Immature natural killer cell (primary cell): ENCODE data around the gene GATB. TPM values are rescaled to one million over a fixed set of nuclear protein-coding genes. Genes with fewer than 3 reads are reported as not detected.

Experiments used
- DNase-seq, 3 donors: peaks; one replicate each; pipeline ENCODE4 v3.0.0; 2022; ENCODE audit warnings: mixed read lengths in 1 of 3
- H3K27ac Mint-ChIP-seq, 6 donors: one replicate each; pipeline ENCODE4 v1.8.0; 2020; ENCODE audit warnings: mixed read lengths in 6 of 6, mild to moderate bottlenecking in 5 of 6, inconsistent platforms in 4 of 6, moderate library complexity in 3 of 6
- H3K27me3 Mint-ChIP-seq, 3 donors: one replicate each; pipeline ENCODE4 v1.8.0; 2020 to 2021; ENCODE audit warnings: low read depth in 3 of 3, mild to moderate bottlenecking in 3 of 3, mixed read lengths in 3 of 3, moderate library complexity in 3 of 3, inconsistent platforms in 1 of 3
- H3K36me3 Mint-ChIP-seq, 3 donors: one replicate each; pipeline ENCODE4 v1.8.0; 2020; ENCODE audit warnings: mixed read lengths in 3 of 3, inconsistent platforms in 2 of 3, mild to moderate bottlenecking in 2 of 3
- H3K4me1 Mint-ChIP-seq, 2 donors: one replicate each; pipeline ENCODE4 v1.8.0; 2020; ENCODE audit warnings: inconsistent platforms in 2 of 2, mild to moderate bottlenecking in 2 of 2, mixed read lengths in 2 of 2, moderate library complexity in 1 of 2
- H3K4me3 Mint-ChIP-seq, 5 donors: one replicate each; pipeline ENCODE4 v1.8.0; 2020; ENCODE audit warnings: mild to moderate bottlenecking in 5 of 5, mixed read lengths in 5 of 5, inconsistent platforms in 3 of 5, moderate library complexity in 3 of 5
- H3K9me3 Mint-ChIP-seq, 6 donors: one replicate each; pipeline ENCODE4 v1.8.0; 2020; ENCODE audit warnings: mild to moderate bottlenecking in 6 of 6, mixed read lengths in 6 of 6, inconsistent platforms in 4 of 6, moderate library complexity in 3 of 6
- polyA plus RNA-seq, 3 donors: library from polyadenylated mRNA; unstranded; fragments of 300-500 nt; fragmentation: Illumina TruSeq; gene quantifications; one replicate each; pipeline ENCODE4 v1.2.3, GENCODE V29; 2021

GATB gene
- polyA plus RNA-seq, 3 donors from 2014 or later: 7.2 to 16.2 (median 11.5) TPM

DNA sequence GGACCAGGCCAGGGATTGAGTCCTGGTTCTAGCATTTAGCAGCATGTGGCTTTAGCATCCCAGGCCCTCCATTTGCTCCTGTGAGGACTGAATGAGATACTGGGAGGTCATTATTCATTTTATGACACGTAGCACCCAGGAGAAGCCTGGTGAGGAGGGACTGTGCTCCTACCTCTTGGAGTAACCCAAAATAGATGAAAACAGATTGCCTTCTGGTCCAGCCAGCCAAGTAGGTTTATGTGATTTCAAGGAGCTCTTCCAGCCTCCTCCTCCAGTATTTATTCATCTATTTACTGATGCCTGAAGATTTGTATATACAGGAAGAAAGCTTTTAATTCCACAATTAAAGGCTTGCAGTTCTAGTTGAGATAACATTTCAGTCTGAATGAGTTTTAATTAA is 109.3 kb downstream of the GATB start:
- H3K36me3 Mint-ChIP-seq: no peaks in the 10 kb centered on the region
- H3K4me1 Mint-ChIP-seq: no peaks in the 10 kb centered on the region
- no peak overlapping the region for H3K4me3 Mint-ChIP-seq
- DNase-seq: no peak
- peaks cover 0 to 3% (median 0%) of the 10 kb centered on the region in 6 donors for H3K9me3 Mint-ChIP-seq
- H3K27me3 Mint-ChIP-seq: peaks cover 0 to 2% (median 2%) of the 10 kb centered on the region in 3 donors
- H3K27ac Mint-ChIP-seq: no peak overlapping the region

DNA sequence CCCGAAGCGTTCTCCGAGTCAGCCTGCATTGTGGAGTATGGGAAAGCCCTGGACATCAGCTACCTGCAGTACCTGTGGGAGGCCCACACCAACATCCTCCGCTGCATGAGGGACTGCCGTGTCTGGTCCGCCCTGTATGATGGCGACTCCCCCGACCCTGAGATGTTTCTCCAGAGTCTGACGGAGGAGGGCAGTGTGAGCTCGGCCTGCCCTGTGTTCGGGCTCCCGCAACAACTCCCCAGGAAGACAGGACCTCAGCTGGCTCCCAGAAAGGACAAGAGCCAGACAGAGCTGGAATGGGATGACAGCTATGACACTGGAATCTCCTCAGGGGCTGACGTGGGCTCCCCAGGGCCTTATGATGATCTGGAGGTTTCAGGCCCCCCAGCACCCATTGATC is 111.3 kb downstream of the GATB start:
- Mint-ChIP-seq H3K9me3 (peaks cover 0 to 3% (median 0%) of the 10 kb centered on the region in 6 donors), H3K27me3 (peaks cover 0 to 2% (median 2%) of the 10 kb centered on the region in 3 donors), H3K36me3 (no peaks in the 10 kb centered on the region), H3K4me3 (no peak overlapping the region), H3K4me1 (no peaks in the 10 kb centered on the region), H3K27ac (no peak overlapping the region)
- DNase-seq: no peak

DNA sequence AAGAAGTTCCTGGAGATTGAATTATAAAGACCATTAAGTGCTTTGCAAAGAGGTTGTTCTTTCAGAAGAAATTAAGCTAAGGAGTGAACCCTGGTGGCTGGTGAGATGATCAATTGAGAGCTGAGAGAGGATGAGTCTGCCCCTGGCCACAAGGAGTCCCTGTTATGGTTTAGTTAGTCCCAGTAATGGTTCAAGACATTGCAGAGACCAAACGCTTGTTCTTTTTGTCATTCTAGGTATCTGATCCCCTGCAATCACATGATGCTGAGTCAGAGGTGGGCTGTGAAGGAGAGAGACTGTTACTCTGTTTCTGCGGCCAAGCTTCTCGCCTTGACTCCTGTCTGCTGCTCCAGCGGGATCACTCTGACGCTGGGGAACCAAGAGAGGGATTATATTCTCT is 114.5 kb downstream of the GATB start:
- H3K27me3 Mint-ChIP-seq: no peaks in the 10 kb centered on the region
- no peaks in the 10 kb centered on the region for H3K4me1 Mint-ChIP-seq
- DNase-seq: no peak
- H3K36me3 Mint-ChIP-seq: no peaks in the 10 kb centered on the region
- no peak overlapping the region for H3K4me3 Mint-ChIP-seq
- peaks cover 0 to 3% (median 0%) of the 10 kb centered on the region in 6 donors for H3K9me3 Mint-ChIP-seq
- no peak overlapping the region for H3K27ac Mint-ChIP-seq

DNA sequence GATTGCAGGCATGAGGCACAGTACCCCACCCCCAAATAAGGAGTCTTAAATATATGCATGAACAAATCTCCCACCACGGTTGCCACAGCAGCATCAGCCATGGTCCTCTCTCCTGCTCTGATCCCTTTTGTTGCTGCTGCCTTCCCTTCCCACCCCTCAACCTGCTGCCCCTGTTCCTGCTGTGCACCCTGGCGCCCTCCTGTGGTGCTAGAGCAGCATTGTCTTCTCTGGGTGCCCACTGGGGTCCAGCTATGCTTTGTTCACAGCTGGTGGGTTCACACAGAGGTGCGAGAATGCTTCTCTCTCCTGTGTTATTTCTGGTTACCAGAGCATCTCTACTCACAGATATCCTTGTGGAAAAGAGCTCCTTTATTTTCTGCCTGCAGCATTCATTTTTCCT is 116.2 kb downstream of the GATB start:
- H3K9me3 Mint-ChIP-seq: peaks cover 0 to 3% (median 0%) of the 10 kb centered on the region in 6 donors
- H3K36me3 Mint-ChIP-seq: no peaks in the 10 kb centered on the region
- H3K27me3 Mint-ChIP-seq: peaks cover 0 to 4% (median 0%) of the 10 kb centered on the region in 3 donors
- no peak for DNase-seq
- H3K4me1 Mint-ChIP-seq: no peaks in the 10 kb centered on the region
- H3K27ac Mint-ChIP-seq: no peak overlapping the region
- H3K4me3 Mint-ChIP-seq: no peak overlapping the region

DNA sequence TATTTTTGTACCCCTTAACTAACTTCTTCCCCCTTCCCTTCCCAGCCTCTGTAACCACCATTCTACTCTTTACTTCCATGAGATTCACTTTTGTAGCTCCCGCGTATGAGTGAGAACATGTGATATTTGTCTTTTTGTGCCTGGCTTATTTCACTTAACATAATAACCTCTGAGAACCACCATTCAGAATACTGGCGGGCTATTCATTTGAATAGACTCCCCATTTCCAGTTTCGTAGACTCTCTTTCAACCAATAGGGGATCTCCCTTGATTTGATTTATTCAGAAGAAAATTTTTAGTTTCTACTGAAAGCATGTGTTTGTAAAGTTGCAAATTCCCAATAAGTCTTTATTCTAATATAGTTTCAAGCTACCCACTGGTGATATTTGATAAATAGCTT is 117.2 kb downstream of the GATB start:
- H3K27ac Mint-ChIP-seq: no peak overlapping the region
- H3K36me3 Mint-ChIP-seq: no peaks in the 10 kb centered on the region
- peaks cover 0 to 4% (median 0%) of the 10 kb centered on the region in 3 donors for H3K27me3 Mint-ChIP-seq
- no peaks in the 10 kb centered on the region for H3K4me1 Mint-ChIP-seq
- no peak for DNase-seq
- peaks cover 0 to 3% (median 0%) of the 10 kb centered on the region in 6 donors for H3K9me3 Mint-ChIP-seq
- H3K4me3 Mint-ChIP-seq: no peak overlapping the region

DNA sequence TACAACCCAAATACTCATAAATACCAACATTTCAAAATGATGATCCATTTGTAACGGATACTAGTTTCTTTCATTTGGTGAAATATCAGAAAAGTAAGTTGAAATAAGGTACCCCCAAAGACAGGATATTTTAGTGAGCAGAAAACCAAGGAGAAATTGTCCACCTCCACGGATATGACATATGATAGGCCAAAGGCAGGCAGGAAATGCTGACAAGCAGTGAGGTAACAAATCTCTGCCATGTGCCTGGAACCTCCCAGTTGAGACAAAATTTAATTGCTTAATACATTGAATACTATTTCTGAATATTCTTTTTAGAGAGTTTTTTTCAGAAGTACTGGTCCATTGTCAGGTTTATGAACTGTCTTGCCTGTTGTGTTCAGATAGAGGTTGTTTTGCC is 118.8 kb downstream of the GATB start:
- H3K4me3 Mint-ChIP-seq: no peak overlapping the region
- peaks cover 0 to 6% (median 0%) of the 10 kb centered on the region in 3 donors for H3K27me3 Mint-ChIP-seq
- H3K36me3 Mint-ChIP-seq: no peaks in the 10 kb centered on the region
- no peak overlapping the region for H3K27ac Mint-ChIP-seq
- no peaks in the 10 kb centered on the region for H3K4me1 Mint-ChIP-seq
- no peak for DNase-seq
- H3K9me3 Mint-ChIP-seq: peaks cover 0 to 3% (median 0%) of the 10 kb centered on the region in 6 donors

DNA sequence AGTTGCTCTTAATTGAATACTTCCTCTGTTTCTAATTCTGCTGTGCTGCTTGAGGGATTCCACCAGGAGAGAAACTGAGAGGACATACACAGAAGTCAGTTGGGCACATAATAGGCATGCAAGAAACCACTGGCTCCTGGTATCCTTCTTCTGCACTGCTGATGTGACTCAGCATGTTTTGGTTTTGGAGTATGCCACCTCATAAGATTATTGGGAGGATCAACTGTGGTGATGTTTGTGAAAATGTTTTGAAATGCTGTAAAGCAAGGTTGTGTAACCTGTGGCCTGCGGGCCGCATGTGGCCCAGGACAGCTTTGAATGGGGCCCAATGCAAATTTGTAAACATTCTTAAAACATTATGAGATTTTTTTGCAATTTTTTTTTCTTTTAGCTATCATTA is 119.6 kb downstream of the GATB start:
- Mint-ChIP-seq H3K27me3 (peaks cover 0 to 6% (median 0%) of the 10 kb centered on the region in 3 donors), H3K4me3 (no peak overlapping the region), H3K4me1 (no peaks in the 10 kb centered on the region), H3K9me3 (no peaks in the 10 kb centered on the region), H3K36me3 (no peaks in the 10 kb centered on the region), H3K27ac (no peak overlapping the region)
- no peak for DNase-seq

DNA sequence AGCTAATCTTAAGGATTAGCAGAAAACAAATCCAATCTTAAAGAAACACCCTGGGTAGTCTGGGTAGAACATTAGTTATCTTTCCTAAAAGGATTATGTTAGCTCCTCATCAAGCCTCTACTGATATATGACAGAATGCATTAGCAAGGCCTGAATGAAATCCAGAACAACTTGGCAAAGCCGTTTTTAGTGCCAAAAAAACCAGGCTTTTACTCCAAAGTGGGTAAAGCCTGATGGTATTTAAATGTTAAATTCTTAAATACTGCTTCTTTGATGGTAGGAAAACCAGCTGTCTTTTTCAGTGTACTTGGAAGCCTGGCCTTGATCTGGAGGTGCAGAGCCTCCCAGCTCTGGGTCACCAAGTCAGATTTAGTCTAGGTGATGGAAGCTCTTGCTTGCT is 120.4 kb downstream of the GATB start:
- Mint-ChIP-seq H3K27me3 (peaks cover 0 to 7% (median 1%) of the 10 kb centered on the region in 3 donors), H3K4me1 (no peaks in the 10 kb centered on the region), H3K36me3 (no peaks in the 10 kb centered on the region), H3K27ac (no peak overlapping the region), H3K4me3 (no peak overlapping the region), H3K9me3 (no peaks in the 10 kb centered on the region)
- DNase-seq: no peak

DNA sequence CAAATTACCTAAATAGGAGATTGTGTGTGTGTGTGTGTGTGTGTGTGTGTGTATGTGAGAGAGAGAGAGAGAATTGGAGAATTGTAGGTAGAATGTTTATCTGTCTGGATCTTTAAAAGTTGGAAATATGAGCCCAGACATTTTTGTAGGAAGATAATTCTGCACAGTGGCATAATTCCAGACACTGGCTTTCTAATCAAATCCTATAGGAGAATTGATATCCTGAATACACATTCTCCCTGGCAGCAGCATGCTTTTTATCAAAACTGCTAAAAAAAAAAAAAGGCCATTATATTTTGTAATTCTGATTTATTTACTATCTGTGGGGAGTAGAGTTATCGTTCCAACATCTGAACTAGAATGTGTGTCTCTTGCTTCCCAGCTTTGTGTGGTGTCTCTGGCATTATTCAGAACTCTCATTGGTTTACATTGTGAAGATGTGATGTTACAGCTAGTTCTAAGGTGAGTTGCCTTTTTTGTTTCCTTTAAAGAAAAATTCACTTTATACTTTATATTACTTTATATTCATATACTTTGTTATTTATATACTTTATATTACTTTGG is 122.4 kb downstream of the GATB start:
- Mint-ChIP-seq H3K4me3 (no peak overlapping the region), H3K27ac (no peak overlapping the region), H3K4me1 (no peaks in the 10 kb centered on the region), H3K36me3 (no peaks in the 10 kb centered on the region), H3K9me3 (no peaks in the 10 kb centered on the region), H3K27me3 (peaks cover 0 to 8% (median 3%) of the 10 kb centered on the region in 3 donors)
- DNase-seq: no peak

DNA sequence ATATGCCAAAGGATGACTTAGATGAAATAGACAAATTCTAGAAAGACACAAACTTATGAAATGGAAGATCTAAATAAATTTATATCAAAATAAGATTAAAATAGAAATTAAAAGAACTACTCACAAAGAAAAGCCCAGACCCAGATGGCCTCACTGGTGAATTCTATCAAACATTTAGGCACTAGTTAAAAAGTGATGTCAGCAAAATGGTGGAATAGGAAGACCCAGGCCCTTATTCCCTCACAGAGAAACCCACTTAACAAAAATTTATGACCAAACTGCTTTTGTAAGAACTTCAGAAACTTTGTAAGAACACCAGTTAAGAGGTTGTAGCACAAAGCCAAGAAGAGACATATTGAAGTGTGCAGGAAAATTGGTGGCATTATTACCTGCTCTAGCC is 129.5 kb downstream of the GATB start:
- H3K27ac Mint-ChIP-seq: no peak overlapping the region
- H3K9me3 Mint-ChIP-seq: peaks cover 0 to 4% (median 0%) of the 10 kb centered on the region in 6 donors
- H3K27me3 Mint-ChIP-seq: peaks cover 9 to 16% (median 9%) of the 10 kb centered on the region in 3 donors
- H3K4me3 Mint-ChIP-seq: no peak overlapping the region
- DNase-seq: no peak
- H3K4me1 Mint-ChIP-seq: no peaks in the 10 kb centered on the region
- no peaks in the 10 kb centered on the region for H3K36me3 Mint-ChIP-seq

DNA sequence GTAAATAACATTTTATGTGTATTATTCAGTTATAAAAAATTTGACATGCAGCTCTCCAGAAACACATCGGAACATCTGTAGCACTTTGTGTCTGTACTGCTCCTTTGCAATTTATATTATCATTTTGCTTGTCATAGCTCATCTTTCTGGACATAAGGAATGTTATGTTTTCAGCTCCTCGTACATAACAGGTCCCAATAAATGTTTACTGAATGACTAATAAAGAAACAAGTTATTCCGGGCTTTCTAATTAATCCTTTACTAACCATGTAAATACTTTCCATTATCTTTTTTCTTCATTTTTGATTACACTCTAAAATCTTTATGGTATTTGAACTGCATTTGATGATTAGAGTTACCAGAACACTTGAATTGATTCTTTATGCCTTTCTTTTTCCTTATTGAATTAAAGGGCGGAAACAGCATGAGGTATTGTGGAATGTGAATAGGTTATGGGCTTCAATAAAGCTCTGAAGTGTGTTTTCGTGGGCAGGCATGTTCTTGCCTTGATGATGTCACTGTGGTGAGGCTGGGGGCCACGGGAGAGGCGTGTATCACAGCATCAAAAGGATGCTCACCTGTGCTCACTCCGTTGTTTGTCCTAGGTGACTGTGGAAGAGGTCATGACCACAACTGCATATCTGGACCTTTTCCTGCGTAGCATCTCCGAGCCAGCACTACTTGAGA is 131.6 kb downstream of the GATB start:
- Mint-ChIP-seq H3K4me1 (no peaks in the 10 kb centered on the region), H3K27ac (no peak overlapping the region), H3K4me3 (no peak overlapping the region), H3K36me3 (no peaks in the 10 kb centered on the region), H3K27me3 (peaks cover 7 to 16% (median 7%) of the 10 kb centered on the region in 3 donors), H3K9me3 (peaks cover 0 to 6% (median 0%) of the 10 kb centered on the region in 6 donors)
- no peak for DNase-seq

DNA sequence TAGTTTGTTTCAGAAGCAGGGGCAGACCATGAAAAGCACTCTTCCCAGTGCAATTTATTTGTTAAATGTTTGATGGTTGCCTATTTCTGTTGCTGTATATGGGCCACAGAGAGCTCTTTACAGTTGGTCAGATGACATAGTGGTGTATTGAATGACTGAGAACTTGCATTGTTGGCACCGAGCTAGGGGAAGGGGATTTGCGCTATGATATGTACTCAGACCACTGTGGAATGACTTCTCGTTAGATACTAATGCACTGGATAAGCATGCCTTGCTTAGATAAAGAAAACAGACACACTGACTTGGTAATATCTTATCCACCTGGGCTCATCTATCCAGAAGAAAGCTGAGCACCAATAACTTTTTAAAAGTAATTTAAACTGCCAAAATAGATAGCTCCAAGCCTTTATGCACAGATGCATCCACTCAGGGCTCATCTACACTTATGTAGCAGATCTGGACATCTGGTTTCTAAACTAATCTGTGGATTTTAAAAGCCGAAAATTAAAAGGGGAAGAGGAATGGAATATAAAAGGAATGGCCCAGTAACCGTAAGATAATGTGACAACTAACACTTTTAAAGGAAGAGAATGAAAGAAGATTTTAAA is 132.7 kb downstream of the GATB start:
- H3K36me3 Mint-ChIP-seq: no peaks in the 10 kb centered on the region
- H3K4me3 Mint-ChIP-seq: no peak overlapping the region
- H3K27ac Mint-ChIP-seq: no peak overlapping the region
- H3K9me3 Mint-ChIP-seq: peaks cover 0 to 8% (median 0%) of the 10 kb centered on the region in 6 donors
- H3K4me1 Mint-ChIP-seq: no peaks in the 10 kb centered on the region
- peaks cover 7 to 16% (median 7%) of the 10 kb centered on the region in 3 donors for H3K27me3 Mint-ChIP-seq
- DNase-seq: no peak

DNA sequence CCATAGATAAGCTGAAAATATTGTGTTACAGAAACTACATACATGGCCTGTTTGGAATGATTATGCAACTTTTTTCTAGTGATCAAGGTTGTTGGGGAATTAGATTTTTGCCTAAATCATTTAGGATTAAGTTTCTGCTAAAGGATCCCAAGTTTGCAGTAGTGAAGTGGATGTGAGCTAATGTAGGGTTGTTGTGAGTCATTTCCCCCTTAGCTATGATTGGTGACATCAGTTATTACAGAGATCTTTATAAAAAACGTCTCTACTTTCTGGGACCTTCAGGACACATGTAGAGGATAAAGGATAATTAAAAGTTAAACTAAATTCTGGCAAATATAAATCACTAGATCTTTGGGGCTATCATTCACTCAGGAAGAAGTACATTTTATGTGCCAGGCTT is 133.3 kb downstream of the GATB start:
- peaks cover 2 to 16% (median 7%) of the 10 kb centered on the region in 3 donors for H3K27me3 Mint-ChIP-seq
- H3K4me3 Mint-ChIP-seq: no peak overlapping the region
- peaks cover 0 to 8% (median 0%) of the 10 kb centered on the region in 6 donors for H3K9me3 Mint-ChIP-seq
- DNase-seq: no peak
- H3K4me1 Mint-ChIP-seq: no peaks in the 10 kb centered on the region
- no peak overlapping the region for H3K27ac Mint-ChIP-seq
- no peaks in the 10 kb centered on the region for H3K36me3 Mint-ChIP-seq

DNA sequence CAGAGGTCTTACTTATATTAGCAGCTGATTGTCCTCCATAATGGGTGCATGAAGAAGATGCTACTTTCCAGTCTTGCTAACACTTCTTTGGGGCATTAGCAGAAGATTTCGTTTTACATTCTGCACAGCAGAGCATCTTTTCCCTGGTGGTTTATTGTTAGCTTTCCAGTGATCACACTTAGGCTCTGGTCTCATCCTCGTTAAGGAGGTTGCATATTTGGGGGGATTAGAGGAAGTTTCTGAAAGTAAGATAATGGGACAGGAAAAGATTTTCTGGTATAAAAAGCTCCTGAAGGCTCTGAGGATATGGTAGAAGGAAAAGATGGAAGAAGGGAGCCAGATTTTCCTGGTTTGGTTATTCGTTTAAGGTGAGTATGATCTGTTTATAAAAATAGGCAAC is 134.1 kb downstream of the GATB start:
- no peaks in the 10 kb centered on the region for H3K4me1 Mint-ChIP-seq
- peaks cover 0 to 6% (median 0%) of the 10 kb centered on the region in 6 donors for H3K9me3 Mint-ChIP-seq
- H3K27ac Mint-ChIP-seq: no peak overlapping the region
- peaks cover 2 to 16% (median 7%) of the 10 kb centered on the region in 3 donors for H3K27me3 Mint-ChIP-seq
- no peaks in the 10 kb centered on the region for H3K36me3 Mint-ChIP-seq
- H3K4me3 Mint-ChIP-seq: no peak overlapping the region
- DNase-seq: no peak
